ENCODE results near the gene PRRX1. TPM values are rescaled to one million over a fixed set of nuclear protein-coding genes. Genes with fewer than 3 reads are reported as not detected.

Gene PRRX1
- polyA plus RNA-seq, 3 donors: not detected

DNA sequence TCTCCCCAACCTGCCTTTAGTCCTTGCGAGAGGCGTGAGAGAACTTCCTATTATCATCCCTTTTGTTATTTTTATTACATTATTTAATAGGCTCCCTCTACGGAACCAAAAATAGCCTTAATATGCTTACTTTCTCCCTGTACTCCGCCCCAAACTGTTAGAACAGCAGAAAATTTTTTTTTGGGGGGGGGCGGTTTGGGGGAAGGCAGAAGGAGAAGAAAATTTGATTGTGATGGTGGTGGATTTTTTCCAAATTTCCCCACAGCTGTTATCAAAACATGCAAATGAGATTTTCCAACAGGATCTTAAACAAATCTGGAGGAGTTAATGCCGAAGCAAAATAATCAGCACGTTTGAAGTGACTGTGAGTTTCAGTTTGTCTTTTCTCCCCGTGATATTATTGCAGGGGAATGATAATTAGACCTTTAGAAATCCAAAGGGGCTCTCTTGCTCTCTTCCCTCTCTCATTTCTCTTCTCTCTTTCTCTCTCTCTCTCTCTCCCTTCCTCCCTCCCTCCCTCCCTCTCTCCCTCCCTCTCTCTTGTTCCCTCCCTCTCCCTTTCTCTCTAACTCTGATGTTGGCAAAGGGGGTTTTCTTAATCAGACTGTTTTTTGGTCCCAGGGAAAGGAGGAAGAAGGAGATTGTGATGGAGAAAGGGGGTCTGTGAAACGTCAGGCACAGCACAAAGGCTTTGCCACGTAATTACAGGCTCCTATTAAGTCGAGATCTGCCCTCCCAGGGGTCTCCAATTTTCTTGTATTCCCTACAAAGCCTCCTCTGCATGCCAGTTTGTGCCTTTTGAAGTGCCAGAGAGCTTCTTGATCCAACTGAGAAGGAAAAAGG lies 1.1 kb upstream of the PRRX1 start:
- no peak overlapping the region for H3K9ac ChIP-seq (ENCODE audit: insufficient read depth, low read length, poor library complexity, severe bottlenecking)
- H2AFZ ChIP-seq (ENCODE audit: insufficient read depth, low read depth, low read length, poor library complexity, severe bottlenecking): no peak overlapping the region
- no peak overlapping the region for H3K27ac ChIP-seq (ENCODE audit: low read depth in 1 of 2, low read length in 2 of 2)
- TF ChIP-seq, protein P1, sequence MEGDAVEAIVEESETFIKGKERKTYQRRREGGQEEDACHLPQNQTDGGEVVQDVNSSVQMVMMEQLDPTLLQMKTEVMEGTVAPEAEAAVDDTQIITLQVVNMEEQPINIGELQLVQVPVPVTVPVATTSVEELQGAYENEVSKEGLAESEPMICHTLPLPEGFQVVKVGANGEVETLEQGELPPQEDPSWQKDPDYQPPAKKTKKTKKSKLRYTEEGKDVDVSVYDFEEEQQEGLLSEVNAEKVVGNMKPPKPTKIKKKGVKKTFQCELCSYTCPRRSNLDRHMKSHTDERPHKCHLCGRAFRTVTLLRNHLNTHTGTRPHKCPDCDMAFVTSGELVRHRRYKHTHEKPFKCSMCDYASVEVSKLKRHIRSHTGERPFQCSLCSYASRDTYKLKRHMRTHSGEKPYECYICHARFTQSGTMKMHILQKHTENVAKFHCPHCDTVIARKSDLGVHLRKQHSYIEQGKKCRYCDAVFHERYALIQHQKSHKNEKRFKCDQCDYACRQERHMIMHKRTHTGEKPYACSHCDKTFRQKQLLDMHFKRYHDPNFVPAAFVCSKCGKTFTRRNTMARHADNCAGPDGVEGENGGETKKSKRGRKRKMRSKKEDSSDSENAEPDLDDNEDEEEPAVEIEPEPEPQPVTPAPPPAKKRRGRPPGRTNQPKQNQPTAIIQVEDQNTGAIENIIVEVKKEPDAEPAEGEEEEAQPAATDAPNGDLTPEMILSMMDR (IDR thresholded peaks at IDR 0.05): no peak
- H3K4me3 ChIP-seq (replicated peaks in 1 of 3; ENCODE audit: low read depth in 2 of 3, low read length in 3 of 3): no peak overlapping the region
- no peak overlapping the region for H3K27ac Mint-ChIP-seq
- no peak overlapping the region for H3K4me2 ChIP-seq (replicated peaks; ENCODE audit: extremely low read depth, low read length, poor library complexity, severe bottlenecking)
- no peaks in the 10 kb centered on the region for H4K20me1 ChIP-seq (ENCODE audit: insufficient read depth, low read length)
- H3K9me3 ChIP-seq (replicated peaks in 1 of 2; ENCODE audit: control insufficient read depth in 1 of 2, insufficient read depth in 1 of 2, low read length in 2 of 2): peaks cover 0 to 60% of the 10 kb centered on the region in 2 donors
- H3K4me1 Mint-ChIP-seq: peaks cover 18% of the 10 kb centered on the region
- H3K9me3 Mint-ChIP-seq: peaks cover 2 to 56% (median 28%) of the 10 kb centered on the region in 7 donors
- H3K36me3 ChIP-seq (replicated peaks in 1 of 2; ENCODE audit: control insufficient read depth in 1 of 2, insufficient read depth in 2 of 2, low read length in 2 of 2): no peaks in the 10 kb centered on the region
- peak overlapping the region in 1 of 2 donors; percentile 26 for H3K4me3 Mint-ChIP-seq
- H3K4me1 ChIP-seq (ENCODE audit: control insufficient read depth in 1 of 2, insufficient read depth in 2 of 2, low read length in 2 of 2): no peaks in the 10 kb centered on the region
- intact Hi-C loops (cut with micrococcal nuclease): no loop called here
- peaks cover 2 to 12% of the 10 kb centered on the region in 2 donors for H3K36me3 Mint-ChIP-seq
- H3K79me2 ChIP-seq (ENCODE audit: insufficient read depth, low read length): no peaks in the 10 kb centered on the region
- peaks cover 84 to 96% of the 10 kb centered on the region in 2 donors for H3K27me3 ChIP-seq (ENCODE audit: control insufficient read depth in 2 of 2, insufficient read depth in 2 of 2, low read length in 2 of 2)
- DNase-seq: no peak
- H3K27me3 Mint-ChIP-seq (ENCODE audit: low read depth in 3 of 3): peaks cover 92 to 98% (median 96%) of the 10 kb centered on the region in 3 donors
- WGBS (ENCODE audit: insufficient coverage): 0% methylated on average over 1 of the region's 11 CpGs

DNA sequence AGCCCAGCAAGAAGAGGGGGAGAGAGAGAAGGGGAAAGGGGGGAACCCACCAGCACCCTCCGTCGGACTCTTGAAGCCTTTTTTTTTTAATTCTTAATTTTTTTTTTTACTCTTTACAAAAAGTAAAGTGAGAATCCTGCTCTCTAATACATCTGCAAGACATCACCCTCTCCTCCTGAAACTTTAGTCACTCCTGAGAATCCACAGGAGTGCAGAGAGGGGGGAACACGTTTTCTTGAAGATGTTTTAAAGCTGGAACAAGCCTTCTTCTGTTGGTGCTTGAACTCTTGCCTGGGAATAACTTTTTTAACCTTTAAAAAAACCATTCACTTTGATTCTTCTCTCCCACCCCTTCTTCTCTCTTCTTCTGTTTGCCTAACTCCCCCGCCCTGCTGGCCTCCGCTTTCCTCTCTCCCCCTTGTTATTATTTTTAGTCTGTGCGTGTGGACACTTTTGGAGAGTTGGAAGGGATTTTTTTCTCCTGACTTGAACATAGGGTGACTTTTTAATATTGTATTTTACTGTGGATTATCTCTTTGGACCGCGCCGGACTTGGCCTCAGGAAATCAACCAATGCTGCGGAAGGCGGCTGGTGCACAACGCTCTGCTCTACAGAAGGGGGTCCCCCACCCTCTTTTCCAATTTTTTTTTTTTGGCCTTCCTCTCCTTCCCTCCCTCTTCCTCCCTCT lies 383 bp upstream of the PRRX1 start:
- Histone ChIP-seq H2AFZ (ENCODE audit: insufficient read depth, low read depth, low read length, poor library complexity, severe bottlenecking) (no peak overlapping the region), H3K9me3 (replicated peaks in 1 of 2; ENCODE audit: control insufficient read depth in 1 of 2, insufficient read depth in 1 of 2, low read length in 2 of 2) (peaks cover 0 to 64% of the 10 kb centered on the region in 2 donors), H3K27ac (ENCODE audit: low read depth in 1 of 2, low read length in 2 of 2) (no peak overlapping the region), H3K4me2 (replicated peaks; ENCODE audit: extremely low read depth, low read length, poor library complexity, severe bottlenecking) (no peak overlapping the region), H3K79me2 (ENCODE audit: insufficient read depth, low read length) (no peaks in the 10 kb centered on the region), H3K4me3 (replicated peaks in 1 of 3; ENCODE audit: low read depth in 2 of 3, low read length in 3 of 3) (no peak overlapping the region), H3K4me1 (ENCODE audit: control insufficient read depth in 1 of 2, insufficient read depth in 2 of 2, low read length in 2 of 2) (no peaks in the 10 kb centered on the region), H3K36me3 (replicated peaks in 1 of 2; ENCODE audit: control insufficient read depth in 1 of 2, insufficient read depth in 2 of 2, low read length in 2 of 2) (no peaks in the 10 kb centered on the region), H3K9ac (ENCODE audit: insufficient read depth, low read length, poor library complexity, severe bottlenecking) (no peak overlapping the region), H4K20me1 (ENCODE audit: insufficient read depth, low read length) (no peaks in the 10 kb centered on the region), H3K27me3 (ENCODE audit: control insufficient read depth in 2 of 2, insufficient read depth in 2 of 2, low read length in 2 of 2) (peaks cover 88 to 99% of the 10 kb centered on the region in 2 donors)
- Mint-ChIP-seq H3K9me3 (peaks cover 2 to 63% (median 29%) of the 10 kb centered on the region in 7 donors), H3K4me1 (peaks cover 25% of the 10 kb centered on the region), H3K36me3 (peaks cover 2 to 12% of the 10 kb centered on the region in 2 donors), H3K27ac (no peak overlapping the region), H3K27me3 (ENCODE audit: low read depth in 3 of 3) (peaks cover 94 to 99% (median 99%) of the 10 kb centered on the region in 3 donors), H3K4me3 (peak overlapping the region in 1 of 2 donors; percentile 75)
- intact Hi-C loops (cut with micrococcal nuclease): no loop called here
- WGBS (ENCODE audit: insufficient coverage): no CpG with 5 or more reads among the region's 12 CpGs
- TF ChIP-seq, protein P1 (IDR thresholded peaks at IDR 0.05): no peak
- DNase-seq: no peak
